Retinal pigment epithelial cell (primary cell): Measurements from ENCODE around the gene SLC35F3.

ENCODE experiments used
- DNase-seq: peaks from one replicate; pipeline ENCODE4 v3.0.0-alpha.2; 2010; ENCODE audit warnings: low read depth
- H3K4me3 ChIP-seq: 2 replicates; pipeline ENCODE4 v1.5.1; 2011; ENCODE audit warnings: mild to moderate bottlenecking, low read length, control low read depth, moderate library complexity
- CTCF ChIP-seq: conservative IDR thresholded peaks from 2 replicates; pipeline ENCODE4 v1.5.1; 2011; ENCODE audit warnings: low read depth, low read length, control low read depth, inconsistent platforms

Gene SLC35F3

GRCh38 chr1:233998891-233999290 lies 94.4 kb downstream of the SLC35F3 start:
- no peak for TF ChIP-seq CTCF

GRCh38 chr1:234000557-234001041 lies 96.1 kb downstream of the SLC35F3 start:
- no peak for DNase-seq

More at GRCh38 chr1:233998891-233999290, 94.4 kb downstream of the SLC35F3 start:
- no peak overlapping the region for H3K4me3 ChIP-seq
- no peak for DNase-seq

GRCh38 chr1:234001817-234002216 lies 97.3 kb downstream of the SLC35F3 start:
- no peak overlapping the region for H3K4me3 ChIP-seq
- no peak for TF ChIP-seq CTCF
- no peak for DNase-seq

More at GRCh38 chr1:234000557-234001041, 96.1 kb downstream of the SLC35F3 start:
- TF ChIP-seq CTCF, result no peak
- H3K4me3 ChIP-seq, result no peak overlapping the region

GRCh38 chr1:234004591-234004990 lies 100.1 kb downstream of the SLC35F3 start:
- no peak overlapping the region for H3K4me3 ChIP-seq
- TF ChIP-seq CTCF, result no peak
- DNase-seq, result no peak

- no peak for DNase-seq
- H3K4me3 ChIP-seq, result no peak overlapping the region
- TF ChIP-seq CTCF, result no peak
Measured at GRCh38 chr1:234007684-234008083, 103.2 kb downstream of the SLC35F3 start.

- no peak for TF ChIP-seq CTCF
- no peak overlapping the region for H3K4me3 ChIP-seq
- no peak for DNase-seq
Measured at GRCh38 chr1:234008591-234008990, 104.1 kb downstream of the SLC35F3 start.

GRCh38 chr1:234009668-234010067 lies 105.2 kb downstream of the SLC35F3 start:
- no peak for DNase-seq
- no peak overlapping the region for H3K4me3 ChIP-seq
- no peak for TF ChIP-seq CTCF
